Right cardiac atrium (tissue), 5 donors: ENCODE measurements around the gene MAGI2. TPM values are rescaled to one million over a fixed set of nuclear protein-coding genes. Genes with fewer than 3 reads are reported as not detected.

Experiments
- ATAC-seq, 2 donors: fragments of 200-7000 bp; cut with Tn5 transposase; one replicate each; pipeline versions ENCODE4 v1.8.0 to v1.9.1; 2020; ENCODE audit warnings: moderate library complexity in 2 of 2, mild to moderate bottlenecking in 1 of 2
- DNase-seq, 3 donors: peaks; one replicate each; pipeline ENCODE4 v3.0.0-alpha.2; 2020
- H3K27ac ChIP-seq: one replicate; pipeline ENCODE4 v1.5.1; 2013; ENCODE audit warnings: mild to moderate bottlenecking, low read length, control low read depth, moderate library complexity
- H3K27me3 ChIP-seq: one replicate; pipeline ENCODE4 v1.6.1; 2013; ENCODE audit not compliant: control insufficient read depth, insufficient read depth
- H3K4me1 ChIP-seq: one replicate; pipeline ENCODE4 v1.6.1; 2013; ENCODE audit warnings: low read length; ENCODE audit not compliant: control insufficient read depth, insufficient read depth
- H3K4me3 ChIP-seq: one replicate; pipeline ENCODE4 v1.5.1; 2013; ENCODE audit warnings: low read length, control low read depth
- H3K9me3 ChIP-seq: one replicate; pipeline ENCODE4 v1.6.1; 2013; ENCODE audit warnings: low read length; ENCODE audit not compliant: control insufficient read depth
- WGBS: extraction: QIAGEN DNeasy Blood & Tissue Kit; methylation state at CpG from one replicate; pipeline ENCODE4 v1.1.7; 2013; 5-methylcytosine and 5-hydroxymethylcytosine counted together
- intact Hi-C, 4 donors: fragments of 100-400 bp; cut with DNase I; formaldehyde crosslinking; loops; one replicate each; pipeline versions ENCODE4 v1.11.0 to v1.14.0; 2022 to 2023
- polyA plus RNA-seq: library from polyadenylated mRNA; stranded (reverse); fragments of 200-250 nt; gene quantifications from one replicate; pipeline ENCODE4 v1.2.3, GENCODE V29; 2013
- total RNA-seq, 4 donors: library from RNA; stranded (reverse); fragmentation: NEBNext Ultra II Directional; extraction: Animal tissue kit (Norgen Biotek cat#: 25700); gene quantifications; one replicate each; pipeline ENCODE4 v1.2.1, GENCODE V29; 2021
- donor health status: healthy with polysubstance abuse.
- donor health status: DM: no; HTN: yes; CAD: no.
- donor health status: DM: no; HTN: no; CAD: no.
- donor health status: DM: no; HTN: yes; CAD: no; lungs with severe emphysema.
- donor health status: DM: yes; HTN: yes; CAD: no.

The MAGI2 gene
- total and polyA plus RNA-seq, 5 donors, result 3.2 to 9.9 (median 7.9) TPM

- H3K9me3 ChIP-seq, result no peaks in the 10 kb centered on the region
- intact Hi-C loops, result no loop called here
- WGBS, result 93% methylated on average over 2 of the region's 2 CpGs
- no peak overlapping the region for H3K4me3 ChIP-seq
- no peak for ATAC-seq
- no peak for DNase-seq
- no peaks in the 10 kb centered on the region for H3K27me3 ChIP-seq
- H3K27ac ChIP-seq, result no peak overlapping the region
- peaks cover 2% of the 10 kb centered on the region for H3K4me1 ChIP-seq
These were observed 241.7 kb downstream of the MAGI2 start for GRCh38 chr7:79211724-79212123.

GRCh38 chr7:79199961-79200360 is 253.5 kb downstream of the MAGI2 start:
- WGBS, result 81% methylated on average over 2 of the region's 2 CpGs
- Histone ChIP-seq H3K4me1 (no peaks in the 10 kb centered on the region), H3K4me3 (no peak overlapping the region), H3K27ac (no peak overlapping the region), H3K27me3 (no peaks in the 10 kb centered on the region), H3K9me3 (no peaks in the 10 kb centered on the region)
- intact Hi-C loops, result no loop called here
- no peak for ATAC-seq
- no peak for DNase-seq

GRCh38 chr7:79199266-79199665 is 254.2 kb downstream of the MAGI2 start:
- DNase-seq (no peak), ATAC-seq (no peak)
- Histone ChIP-seq H3K27ac (no peak overlapping the region), H3K4me3 (no peak overlapping the region), H3K27me3 (no peaks in the 10 kb centered on the region), H3K4me1 (no peaks in the 10 kb centered on the region), H3K9me3 (no peaks in the 10 kb centered on the region)
- 79% methylated on average over 6 of the region's 6 CpGs for WGBS
- intact Hi-C loops, result no loop called here

GRCh38 chr7:79185605-79186004 is 267.9 kb downstream of the MAGI2 start:
- 81% methylated on average over 2 of the region's 2 CpGs for WGBS
- H3K4me1 ChIP-seq, result no peaks in the 10 kb centered on the region
- H3K9me3 ChIP-seq, result no peaks in the 10 kb centered on the region
- DNase-seq (no peak), ATAC-seq (no peak)
- no peaks in the 10 kb centered on the region for H3K27me3 ChIP-seq
- no peak overlapping the region for H3K4me3 ChIP-seq
- intact Hi-C loops, result no loop called here
- H3K27ac ChIP-seq, result no peak overlapping the region

GRCh38 chr7:79182283-79182682 is 271.2 kb downstream of the MAGI2 start:
- Histone ChIP-seq H3K4me3 (no peak overlapping the region), H3K9me3 (no peaks in the 10 kb centered on the region), H3K4me1 (no peaks in the 10 kb centered on the region), H3K27ac (no peak overlapping the region), H3K27me3 (no peaks in the 10 kb centered on the region)
- WGBS, result 24% methylated on average over 1 of the region's 1 CpG
- intact Hi-C loops, result no loop called here
- DNase-seq (no peak), ATAC-seq (no peak)

GRCh38 chr7:79180533-79180932 is 272.9 kb downstream of the MAGI2 start:
- ATAC-seq, result no peak
- intact Hi-C loops, result no loop called here
- Histone ChIP-seq H3K27me3 (no peaks in the 10 kb centered on the region), H3K27ac (no peak overlapping the region), H3K4me1 (no peaks in the 10 kb centered on the region), H3K9me3 (no peaks in the 10 kb centered on the region), H3K4me3 (no peak overlapping the region)
- no peak for DNase-seq
- WGBS, result 70% methylated on average over 2 of the region's 2 CpGs

- peak in 1 of 2 donors; percentile 51 for ATAC-seq
- 11% methylated on average over 8 of the region's 8 CpGs for WGBS
- Histone ChIP-seq H3K9me3 (no peaks in the 10 kb centered on the region), H3K4me1 (no peaks in the 10 kb centered on the region), H3K27me3 (no peaks in the 10 kb centered on the region), H3K27ac (no peak overlapping the region), H3K4me3 (no peak overlapping the region)
- no peak for DNase-seq
- intact Hi-C loops, result no loop called here
These were observed 276.5 kb downstream of the MAGI2 start for GRCh38 chr7:79176859-79177477.

- ATAC-seq (no peak), DNase-seq (no peak)
- no peaks in the 10 kb centered on the region for H3K4me1 ChIP-seq
- H3K4me3 ChIP-seq, result no peak overlapping the region
- no peaks in the 10 kb centered on the region for H3K9me3 ChIP-seq
- no peak overlapping the region for H3K27ac ChIP-seq
- intact Hi-C loops, result no loop called here
- 87% methylated on average over 3 of the region's 3 CpGs for WGBS
- no peaks in the 10 kb centered on the region for H3K27me3 ChIP-seq
These were observed 278.1 kb downstream of the MAGI2 start for GRCh38 chr7:79175374-79175773.

- DNase-seq (no peak), ATAC-seq (no peak)
- no peak overlapping the region for H3K27ac ChIP-seq
- 88% methylated on average over 1 of the region's 1 CpG for WGBS
- no peaks in the 10 kb centered on the region for H3K27me3 ChIP-seq
- H3K4me1 ChIP-seq, result no peaks in the 10 kb centered on the region
- no peaks in the 10 kb centered on the region for H3K9me3 ChIP-seq
- intact Hi-C loops, result no loop called here
- H3K4me3 ChIP-seq, result no peak overlapping the region
These were observed 288.2 kb downstream of the MAGI2 start for GRCh38 chr7:79165225-79165624.

GRCh38 chr7:79159040-79159664 is 294.3 kb downstream of the MAGI2 start:
- Histone ChIP-seq H3K4me3 (no peak overlapping the region), H3K27ac (no peak overlapping the region), H3K27me3 (no peaks in the 10 kb centered on the region), H3K4me1 (no peaks in the 10 kb centered on the region), H3K9me3 (no peaks in the 10 kb centered on the region)
- intact Hi-C loops, result no loop called here
- ATAC-seq (no peak), DNase-seq (no peak)
- WGBS, result 91% methylated on average over 5 of the region's 5 CpGs

GRCh38 chr7:79157281-79157680 is 296.2 kb downstream of the MAGI2 start:
- Histone ChIP-seq H3K9me3 (no peaks in the 10 kb centered on the region), H3K4me1 (no peaks in the 10 kb centered on the region), H3K27me3 (no peaks in the 10 kb centered on the region), H3K4me3 (no peak overlapping the region), H3K27ac (no peak overlapping the region)
- intact Hi-C loops, result no loop called here
- WGBS, result 80% methylated on average over 2 of the region's 2 CpGs
- ATAC-seq (no peak), DNase-seq (no peak)

GRCh38 chr7:79149831-79150230 is 303.6 kb downstream of the MAGI2 start:
- 55% methylated on average over 1 of the region's 1 CpG for WGBS
- no peaks in the 10 kb centered on the region for H3K9me3 ChIP-seq
- H3K4me1 ChIP-seq, result no peaks in the 10 kb centered on the region
- DNase-seq, result no peak
- no peak overlapping the region for H3K4me3 ChIP-seq
- no peaks in the 10 kb centered on the region for H3K27me3 ChIP-seq
- intact Hi-C loops, result no loop called here
- ATAC-seq, result no peak
- H3K27ac ChIP-seq, result no peak overlapping the region
